Panc1 (cell line): Measurements from ENCODE around the gene P4HTM. TPM values are rescaled to one million over a fixed set of nuclear protein-coding genes. Genes with fewer than 3 reads are reported as not detected.

Experiments
- ATAC-seq: fragments of 200-7000 bp; cut with Tn5 transposase; 2 replicates; pipeline ENCODE4 v1.9.1; 2020; ENCODE audit warnings: mild to moderate bottlenecking, moderate library complexity
- BruUV-seq: library from RNA; stranded (reverse); fragments of 400-500 nt; replicated peaks from 2 replicates; lab custom pipeline; 2021; lab: Mats Ljungman, UMichigan
- CTCF ChIA-PET: fragments of 300-600 bp; sonication (Branson Sonifier 250); formaldehyde crosslinking; loops from one replicate; lab custom pipeline; 2022; ENCODE audit warnings: antibody characterized with exemption; lab: Charles Lee
- POLR2A ChIA-PET: fragments of 300-600 bp; sonication (Branson Sonifier 250); formaldehyde crosslinking; loops from one replicate; lab custom pipeline; 2022; ENCODE audit warnings: antibody characterized with exemption; lab: Charles Lee
- DNase-seq: peaks from one replicate; pipeline ENCODE4 v3.0.0-alpha.2; 2010; ENCODE audit warnings: low read depth, low spot score
- H3K27ac ChIP-seq: 2 replicates; pipeline ENCODE4 v1.5.1; 2011; ENCODE audit warnings: mild to moderate bottlenecking, low read length, inconsistent platforms
- H3K27me3 ChIP-seq: fragments of 200-500 bp; sonication (Bioruptor generic); 2 replicates; pipeline ENCODE4 v1.6.0; 2014; ENCODE audit warnings: low read length, inconsistent platforms; ENCODE audit not compliant: control insufficient read depth, insufficient read depth
- H3K36me3 ChIP-seq: fragments of 200-500 bp; sonication (Bioruptor generic); 2 replicates; pipeline ENCODE4 v1.5.1; 2014; ENCODE audit warnings: inconsistent platforms, mild to moderate bottlenecking, low read length, moderate library complexity; ENCODE audit not compliant: control insufficient read depth, insufficient read depth
- H3K4me1 ChIP-seq: 2 replicates; pipeline ENCODE4 v1.5.1; 2011; ENCODE audit warnings: inconsistent platforms, mild to moderate bottlenecking, low read length, moderate library complexity; ENCODE audit not compliant: control insufficient read depth, insufficient read depth
- H3K4me3 ChIP-seq, 2 experiments: 2 replicates each; pipeline ENCODE4 v1.5.1; 2011 to 2012; ENCODE audit warnings: low read depth in 2 of 2, low read length in 2 of 2, mild to moderate bottlenecking in 2 of 2, inconsistent platforms in 1 of 2, moderate library complexity in 1 of 2
- H3K9me3 ChIP-seq: fragments of 200-500 bp; sonication (Bioruptor generic); 2 replicates; pipeline ENCODE4 v1.5.1; 2014; ENCODE audit warnings: low read depth, mild to moderate bottlenecking, inconsistent platforms, low read length, moderate library complexity; ENCODE audit not compliant: control insufficient read depth, insufficient read depth
- CTCF ChIP-seq: fragments of 450-650 bp; IDR thresholded peaks from 2 replicates; pipeline ENCODE4 v1.5.1; 2017; ENCODE audit warnings: mild to moderate bottlenecking
- POLR2AphosphoS5 ChIP-seq: IDR thresholded peaks from 2 replicates; pipeline ENCODE4 v1.6.1; 2012; ENCODE audit warnings: mild to moderate bottlenecking, low read depth, low read length, moderate library complexity
- REST ChIP-seq, 2 experiments: IDR thresholded peaks; 2 replicates each; pipeline ENCODE4 v1.6.1; 2011 to 2012; ENCODE audit warnings: low read depth in 2 of 2, control low read depth in 1 of 2, low read length in 1 of 2, mild to moderate bottlenecking in 1 of 2, moderate library complexity in 1 of 2; ENCODE audit not compliant: insufficient read depth in 1 of 2
- SIN3A ChIP-seq: IDR thresholded peaks from 2 replicates; pipeline ENCODE4 v1.6.1; 2012; ENCODE audit warnings: low read depth, mild to moderate bottlenecking, low read length, moderate library complexity, borderline replicate concordance; ENCODE audit not compliant: insufficient read depth
- TCF7L2 ChIP-seq: IDR thresholded peaks from 2 replicates; pipeline ENCODE4 v1.6.1; 2011; ENCODE audit warnings: mild to moderate bottlenecking, low read depth, low read length, inconsistent platforms
- in situ Hi-C: cut with HindIII; loops from 2 replicates; pipeline ENCODE4 v1.10.0; 2016; ENCODE audit warnings: low sequenced_read_pairs, low pct_unique_long_range_greater_than_20kb
- intact Hi-C: fragments of 100-400 bp; cut with micrococcal nuclease; formaldehyde crosslinking; loops from one replicate; pipeline ENCODE4 v1.10.0; 2022; ENCODE audit not compliant: unreplicated experiment
- total RNA-seq: library from RNA; stranded (reverse); gene quantifications from one replicate; pipeline ENCODE4 v1.2.1, GENCODE V29; 2021; ENCODE audit not compliant: unreplicated experiment

Gene P4HTM
- total RNA-seq, 1 experiment from 2014 or later = 28.3 TPM

DNA sequence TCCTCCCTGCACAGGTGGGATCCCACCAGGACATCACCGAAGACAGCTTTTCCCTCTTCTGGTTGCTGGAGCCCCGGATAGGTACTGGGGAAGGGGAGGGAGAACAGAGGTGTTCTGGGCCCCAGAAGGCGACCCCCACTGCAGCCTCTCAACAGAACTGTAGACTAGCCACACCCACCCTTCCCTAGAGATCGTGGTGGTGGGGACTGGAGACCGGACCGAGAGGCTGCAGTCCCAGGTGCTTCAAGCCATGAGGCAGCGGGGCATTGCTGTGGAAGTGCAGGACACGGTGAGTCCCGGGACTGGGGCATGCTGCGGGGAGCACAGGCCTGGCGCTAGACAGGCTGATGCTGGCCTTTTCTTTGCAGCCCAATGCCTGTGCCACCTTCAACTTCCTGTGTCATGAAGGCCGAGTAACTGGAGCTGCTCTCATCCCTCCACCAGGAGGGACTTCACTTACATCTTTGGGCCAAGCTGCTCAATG, 32.7 kb downstream of the P4HTM start:
- intact Hi-C loops = no loop called here
- CTCF ChIA-PET = no interaction called here
- H3K36me3 ChIP-seq = peaks cover 9% of the 10 kb centered on the region
- POLR2A ChIA-PET = interaction anchor here (0.5 to 1.2 kb wide), 3 partner anchors 16 to 56 kb away, joined by 5 to 9 read pairs (median 6); partner anchors contain the start of gene WDR6
- peak overlapping the region; percentile 71 to 90 for H3K4me3 ChIP-seq
- H3K27ac ChIP-seq = peak overlapping the region; percentile 86
- H3K4me1 ChIP-seq = peaks cover 24% of the 10 kb centered on the region; the same call in 1 of the 2 replicates
- ATAC-seq = no peak
- no peak for DNase-seq
- TF ChIP-seq REST (IDR thresholded peaks at IDR 0.05; ENCODE audit: insufficient read depth in 1 of 2, low read depth in 2 of 2, low read length in 1 of 2) = no peak
- TF ChIP-seq CTCF = no peak
- no peak for TF ChIP-seq SIN3A
- TF ChIP-seq POLR2AphosphoS5 = no peak; the same call in 1 of the 2 replicates
- no peaks in the 10 kb centered on the region for H3K9me3 ChIP-seq
- no TSS peak for BruUV-seq
- in situ Hi-C loops = no loop called here
- H3K27me3 ChIP-seq = no peaks in the 10 kb centered on the region

DNA sequence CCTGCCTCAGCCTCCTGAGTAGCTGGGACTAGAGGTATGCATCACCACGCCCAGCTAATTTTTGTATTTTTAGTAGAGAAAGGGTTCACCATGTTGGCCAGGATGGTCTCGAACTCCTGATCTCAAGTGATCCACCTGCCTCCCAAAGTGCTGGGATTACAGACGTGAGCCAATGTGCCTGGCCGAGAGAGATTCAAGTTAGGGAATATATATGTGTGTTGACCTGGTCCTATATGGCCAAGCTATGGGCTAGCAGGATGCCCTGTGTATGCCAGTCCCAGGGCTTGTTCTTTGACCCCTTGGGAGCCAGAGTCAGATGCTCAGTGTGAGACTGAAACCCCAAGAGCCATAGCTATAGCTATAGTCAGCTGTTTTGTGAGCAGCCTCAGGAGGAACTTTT, 33.7 kb downstream of the P4HTM start:
- H3K9me3 ChIP-seq = no peaks in the 10 kb centered on the region
- H3K4me1 ChIP-seq = peaks cover 34% of the 10 kb centered on the region
- in situ Hi-C loops (no loop called here), intact Hi-C loops (no loop called here)
- no peaks in the 10 kb centered on the region for H3K27me3 ChIP-seq
- peaks cover 9% of the 10 kb centered on the region for H3K36me3 ChIP-seq
- no peak overlapping the region for H3K4me3 ChIP-seq
- no peak for DNase-seq
- ATAC-seq = no peak
- TF ChIP-seq CTCF (no peak), REST (IDR thresholded peaks at IDR 0.05; ENCODE audit: insufficient read depth in 1 of 2, low read depth in 2 of 2, low read length in 1 of 2) (no peak), TCF7L2 (no peak), POLR2AphosphoS5 (no peak), SIN3A (no peak)
- CTCF ChIA-PET = no interaction called here
- no peak overlapping the region for H3K27ac ChIP-seq
- BruUV-seq = no TSS peak
- POLR2A ChIA-PET = interaction anchor here (0.6 to 1.2 kb wide), 2 partner anchors 17 to 258 kb away, joined by 3 to 9 read pairs; partner anchors contain the start of gene WDR6
